Vagina (tissue), 2 donors: Measurements from ENCODE around the gene LMO7. TPM values are rescaled to one million over a fixed set of nuclear protein-coding genes. Genes with fewer than 3 reads are reported as not detected.

ENCODE experiments used
- DNase-seq, 2 donors: peaks; one replicate each; pipeline ENCODE4 v3.0.0-alpha.2; 2017; ENCODE audit errors: extremely low spot score in 2 of 2
- H3K27ac ChIP-seq: fragments of 200-600 bp; sonication (generic); one replicate; pipeline ENCODE4 v1.5.1; 2019
- H3K27me3 ChIP-seq: fragments of 200-600 bp; sonication (generic); one replicate; pipeline ENCODE4 v1.5.1; 2019
- H3K36me3 ChIP-seq, 2 donors: fragments of 200-600 bp; sonication (generic); one replicate each; pipeline ENCODE4 v1.5.1; 2017 to 2019
- H3K4me1 ChIP-seq: fragments of 200-600 bp; sonication (generic); one replicate; pipeline ENCODE4 v1.5.1; 2019
- H3K4me3 ChIP-seq, 2 donors: fragments of 200-600 bp; sonication (generic); 1 replicate in 1 of 2; 2 replicates in 1 of 2; pipeline ENCODE4 v1.5.1; 2016 to 2019
- H3K9me3 ChIP-seq: fragments of 200-600 bp; sonication (generic); one replicate; pipeline ENCODE4 v1.5.1; 2019
- POLR2A ChIP-seq, 2 donors: fragments of 450-650 bp; IDR thresholded peaks; one replicate each; pipeline ENCODE4 v1.6.1; 2017; ENCODE audit warnings: antibody characterized with exemption in 2 of 2, mild to moderate bottlenecking in 2 of 2, moderate library complexity in 2 of 2
- POLR2AphosphoS5 ChIP-seq, 2 donors: sonication (generic); formaldehyde crosslinking; IDR thresholded peaks; one replicate each; pipeline ENCODE4 v1.9.0; 2017; ENCODE audit warnings: antibody characterized with exemption in 2 of 2, mild to moderate bottlenecking in 2 of 2, low read depth in 1 of 2; ENCODE audit not compliant: insufficient read depth in 1 of 2
- intact Hi-C: fragments of 100-400 bp; cut with DNase I; formaldehyde crosslinking; loops from one replicate; pipeline ENCODE4 v1.15.1; 2023
- total RNA-seq: library from RNA; depleted of rRNA; stranded (reverse); fragments of >200 nt; gene quantifications from one replicate; pipeline ENCODE4 v1.2.3, GENCODE V29; 2016
- TF ChIP-seq, protein P1 (sequence below), 3 experiments: fragments of 450-650 bp in 2 of 3; fragments of 200-600 bp in 1 of 3; sonication (generic) in 1 of 3; IDR thresholded peaks; one replicate each; pipeline ENCODE4 v1.5.1; 2017 to 2019; ENCODE audit warnings: antibody characterized with exemption in 3 of 3, mild to moderate bottlenecking in 2 of 3, moderate library complexity in 2 of 3

Gene LMO7
- total RNA-seq, 1 donor from 2014 or later = 85.4 TPM

DNA sequence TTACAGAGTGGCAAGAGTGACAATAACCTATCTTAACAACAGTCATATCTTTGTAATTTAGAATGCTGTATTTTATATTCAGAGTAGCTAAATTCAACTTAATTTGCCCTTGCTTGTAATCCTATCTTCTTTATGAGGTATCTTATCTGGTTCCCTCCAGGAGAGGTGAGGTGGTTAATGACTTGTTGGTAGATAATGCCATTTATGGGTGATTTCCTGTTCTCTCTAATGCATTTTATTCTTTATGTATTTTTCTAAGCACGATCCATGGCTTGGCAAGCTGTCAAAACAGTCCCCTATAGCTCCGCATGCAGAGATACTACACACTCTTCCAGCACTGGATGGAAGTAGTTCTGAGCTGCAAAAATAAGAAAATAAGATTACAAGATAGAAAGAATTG is 267.9 kb downstream of the LMO7 start:
- DNase-seq = no peak
- H3K27me3 ChIP-seq = no peaks in the 10 kb centered on the region
- H3K4me1 ChIP-seq = peaks cover 11% of the 10 kb centered on the region
- H3K36me3 ChIP-seq = no peaks in the 10 kb centered on the region
- TF ChIP-seq POLR2AphosphoS5 (IDR thresholded peaks at IDR 0.05; ENCODE audit: insufficient read depth in 1 of 2, low read depth in 1 of 2) (no peak), POLR2A (IDR thresholded peaks at IDR 0.05) (no peak)
- TF ChIP-seq, protein P1, sequence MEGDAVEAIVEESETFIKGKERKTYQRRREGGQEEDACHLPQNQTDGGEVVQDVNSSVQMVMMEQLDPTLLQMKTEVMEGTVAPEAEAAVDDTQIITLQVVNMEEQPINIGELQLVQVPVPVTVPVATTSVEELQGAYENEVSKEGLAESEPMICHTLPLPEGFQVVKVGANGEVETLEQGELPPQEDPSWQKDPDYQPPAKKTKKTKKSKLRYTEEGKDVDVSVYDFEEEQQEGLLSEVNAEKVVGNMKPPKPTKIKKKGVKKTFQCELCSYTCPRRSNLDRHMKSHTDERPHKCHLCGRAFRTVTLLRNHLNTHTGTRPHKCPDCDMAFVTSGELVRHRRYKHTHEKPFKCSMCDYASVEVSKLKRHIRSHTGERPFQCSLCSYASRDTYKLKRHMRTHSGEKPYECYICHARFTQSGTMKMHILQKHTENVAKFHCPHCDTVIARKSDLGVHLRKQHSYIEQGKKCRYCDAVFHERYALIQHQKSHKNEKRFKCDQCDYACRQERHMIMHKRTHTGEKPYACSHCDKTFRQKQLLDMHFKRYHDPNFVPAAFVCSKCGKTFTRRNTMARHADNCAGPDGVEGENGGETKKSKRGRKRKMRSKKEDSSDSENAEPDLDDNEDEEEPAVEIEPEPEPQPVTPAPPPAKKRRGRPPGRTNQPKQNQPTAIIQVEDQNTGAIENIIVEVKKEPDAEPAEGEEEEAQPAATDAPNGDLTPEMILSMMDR (IDR thresholded peaks at IDR 0.05) = no peak
- H3K9me3 ChIP-seq = no peaks in the 10 kb centered on the region
- no peak overlapping the region for H3K27ac ChIP-seq
- intact Hi-C loops = no loop called here
- H3K4me3 ChIP-seq = no peak overlapping the region

DNA sequence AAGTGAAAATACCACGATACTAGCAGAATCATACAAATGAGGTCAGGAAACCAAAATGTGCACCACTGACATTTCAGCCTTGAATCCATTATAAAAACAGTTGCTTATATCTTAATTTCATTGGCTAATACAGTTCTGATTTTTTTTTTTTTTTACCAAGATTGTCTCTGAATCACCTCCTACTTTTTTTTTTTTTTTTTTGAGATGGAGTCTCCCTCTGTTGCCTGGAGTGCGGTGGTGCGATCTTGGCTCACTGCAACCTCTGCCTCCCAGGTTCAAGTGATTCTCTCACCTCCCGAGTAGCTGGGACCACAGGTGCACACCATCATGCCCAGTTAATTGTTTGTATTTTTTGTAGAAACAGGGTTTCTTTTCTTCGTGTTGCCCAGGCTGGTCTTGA is 270.2 kb downstream of the LMO7 start:
- no peaks in the 10 kb centered on the region for H3K27me3 ChIP-seq
- no peak overlapping the region for H3K27ac ChIP-seq
- DNase-seq = no peak
- no peak for TF ChIP-seq POLR2AphosphoS5 (IDR thresholded peaks at IDR 0.05; ENCODE audit: insufficient read depth in 1 of 2, low read depth in 1 of 2)
- no peak for TF ChIP-seq POLR2A (IDR thresholded peaks at IDR 0.05)
- TF ChIP-seq, protein P1 (IDR thresholded peaks at IDR 0.05) = no peak
- H3K9me3 ChIP-seq = no peaks in the 10 kb centered on the region
- no peak overlapping the region for H3K4me3 ChIP-seq
- no peaks in the 10 kb centered on the region for H3K36me3 ChIP-seq
- intact Hi-C loops = no loop called here
- peaks cover 11% of the 10 kb centered on the region for H3K4me1 ChIP-seq

DNA sequence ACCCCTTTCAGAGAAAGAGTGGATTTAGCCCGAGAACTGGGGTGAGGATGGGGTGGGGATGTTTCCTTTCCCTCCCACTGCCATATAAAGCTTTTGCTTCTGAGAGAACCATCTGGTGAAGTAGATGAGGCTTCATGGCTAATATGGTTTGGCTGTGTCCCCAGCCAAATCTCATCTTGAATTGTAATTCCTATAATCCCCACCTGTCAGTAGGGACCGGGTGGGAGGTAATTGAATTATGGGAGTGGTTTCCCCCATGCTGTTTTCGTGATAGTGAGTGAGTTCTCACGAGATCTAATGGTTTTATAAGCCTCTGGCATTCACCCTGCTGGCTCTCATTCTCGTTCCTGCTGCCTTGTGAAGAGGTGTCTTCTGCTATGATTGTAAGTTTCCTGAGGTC is 270.9 kb downstream of the LMO7 start:
- Histone ChIP-seq H3K9me3 (no peaks in the 10 kb centered on the region), H3K4me3 (no peak overlapping the region), H3K36me3 (no peaks in the 10 kb centered on the region), H3K27me3 (no peaks in the 10 kb centered on the region), H3K4me1 (peaks cover 11% of the 10 kb centered on the region), H3K27ac (no peak overlapping the region)
- intact Hi-C loops = no loop called here
- no peak for DNase-seq
- TF ChIP-seq POLR2A (IDR thresholded peaks at IDR 0.05) (no peak), POLR2AphosphoS5 (IDR thresholded peaks at IDR 0.05; ENCODE audit: insufficient read depth in 1 of 2, low read depth in 1 of 2) (no peak)
- TF ChIP-seq, protein P1 (IDR thresholded peaks at IDR 0.05) = no peak

DNA sequence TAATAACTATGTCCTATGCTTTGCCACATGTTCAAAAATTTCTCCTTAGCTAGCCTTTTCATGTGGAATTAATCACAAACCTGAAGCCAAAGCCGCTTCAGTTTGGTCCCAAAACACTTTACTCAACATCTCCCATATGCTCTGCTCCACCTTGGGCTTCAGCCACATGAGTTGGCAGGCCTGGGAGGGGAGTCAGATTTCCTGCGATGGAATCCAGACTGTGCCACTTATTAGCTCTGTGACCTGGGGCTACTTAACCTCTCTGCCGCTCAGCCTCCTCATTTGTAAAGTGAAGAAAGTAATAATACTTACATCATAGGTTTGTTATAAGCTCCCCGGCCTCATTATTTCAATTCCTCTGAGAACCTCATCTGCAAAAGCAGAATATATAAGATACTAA is 272.0 kb downstream of the LMO7 start:
- Histone ChIP-seq H3K27me3 (no peaks in the 10 kb centered on the region), H3K27ac (no peak overlapping the region), H3K4me3 (no peak overlapping the region), H3K36me3 (no peaks in the 10 kb centered on the region), H3K9me3 (no peaks in the 10 kb centered on the region), H3K4me1 (peaks cover 11% of the 10 kb centered on the region)
- DNase-seq = no peak
- intact Hi-C loops = no loop called here
- TF ChIP-seq POLR2AphosphoS5 (IDR thresholded peaks at IDR 0.05; ENCODE audit: insufficient read depth in 1 of 2, low read depth in 1 of 2) (no peak), POLR2A (IDR thresholded peaks at IDR 0.05) (no peak)
- TF ChIP-seq, protein P1 (IDR thresholded peaks at IDR 0.05) = no peak

Other genes starting within 250 kb of the LMO7 start
- gene TBC1D4, start 154.2 kb upstream of the LMO7 start, total RNA-seq = 25.0 TPM
- gene COMMD6, start 98.5 kb upstream of the LMO7 start, total RNA-seq = 211 TPM
- 5.6 TPM for gene UCHL3, start 86.5 kb upstream of the LMO7 start, total RNA-seq